ENCODE measurements around the gene NFU1.
"Not testable (repeated sequence)": the region's sequence is repeated elsewhere in the genome, so short reads cannot be mapped to it uniquely, and the experiment has no call there.

NFU1 gene

GRCh38 chr2:69380072-69380917 lies 56.9 kb downstream of the NFU1 start:
- H3K9me3 ChIP-seq (ENCODE audit: control insufficient read depth in 2 of 2, low read length in 2 of 2), result no peaks in the 10 kb centered on the region
- no peak overlapping the region for H3K9ac ChIP-seq (ENCODE audit: low read length in 2 of 2)
- no peaks in the 10 kb centered on the region for H3K36me3 ChIP-seq (ENCODE audit: control insufficient read depth in 2 of 2, insufficient read depth in 2 of 2, low read length in 2 of 2)
- H3K27ac ChIP-seq (ENCODE audit: low read length), result no peak overlapping the region
- H3K4me1 ChIP-seq (ENCODE audit: control insufficient read depth, insufficient read depth, low read length), result no peaks in the 10 kb centered on the region
- H3K27me3 ChIP-seq (ENCODE audit: control insufficient read depth in 1 of 2, insufficient read depth in 2 of 2, low read length in 2 of 2), result no peaks in the 10 kb centered on the region
- H3K4me3 ChIP-seq (ENCODE audit: low read length in 2 of 2), result no peak overlapping the region

- Histone ChIP-seq H3K27me3 (ENCODE audit: control insufficient read depth in 1 of 2, insufficient read depth in 2 of 2, low read length in 2 of 2) (no peaks in the 10 kb centered on the region), H3K4me1 (ENCODE audit: control insufficient read depth, insufficient read depth, low read length) (no peaks in the 10 kb centered on the region), H3K4me3 (ENCODE audit: low read length in 2 of 2) (no peak overlapping the region), H3K36me3 (ENCODE audit: control insufficient read depth in 2 of 2, insufficient read depth in 2 of 2, low read length in 2 of 2) (peaks cover 0 to 8% of the 10 kb centered on the region in 2 donors), H3K9me3 (ENCODE audit: control insufficient read depth in 2 of 2, low read length in 2 of 2) (no peaks in the 10 kb centered on the region), H3K9ac (ENCODE audit: low read length in 2 of 2) (no peak overlapping the region), H3K27ac (ENCODE audit: low read length) (no peak overlapping the region)
Measured at GRCh38 chr2:69376403-69376802, 60.8 kb downstream of the NFU1 start.

- Histone ChIP-seq H3K4me1 (ENCODE audit: control insufficient read depth, insufficient read depth, low read length) (no peaks in the 10 kb centered on the region), H3K27me3 (ENCODE audit: control insufficient read depth in 1 of 2, insufficient read depth in 2 of 2, low read length in 2 of 2) (no peaks in the 10 kb centered on the region), H3K9me3 (ENCODE audit: control insufficient read depth in 2 of 2, low read length in 2 of 2) (no peaks in the 10 kb centered on the region), H3K9ac (ENCODE audit: low read length in 2 of 2) (no peak overlapping the region), H3K36me3 (ENCODE audit: control insufficient read depth in 2 of 2, insufficient read depth in 2 of 2, low read length in 2 of 2) (peaks cover 0 to 8% of the 10 kb centered on the region in 2 donors), H3K4me3 (ENCODE audit: low read length in 2 of 2) (no peak overlapping the region), H3K27ac (ENCODE audit: low read length) (no peak overlapping the region)
Measured at GRCh38 chr2:69375494-69376353, 61.5 kb downstream of the NFU1 start.

- H3K36me3 ChIP-seq (ENCODE audit: control insufficient read depth in 2 of 2, insufficient read depth in 2 of 2, low read length in 2 of 2), result peaks cover 16 to 31% of the 10 kb centered on the region in 2 donors
- no peak overlapping the region for H3K9ac ChIP-seq (ENCODE audit: low read length in 2 of 2)
Measured at GRCh38 chr2:69372767-69373166, 64.5 kb downstream of the NFU1 start.

GRCh38 chr2:69369802-69370201 lies 67.4 kb downstream of the NFU1 start:
- no peak overlapping the region for H3K9ac ChIP-seq (ENCODE audit: low read length in 2 of 2)
- peaks cover 18 to 35% of the 10 kb centered on the region in 2 donors for H3K36me3 ChIP-seq (ENCODE audit: control insufficient read depth in 2 of 2, insufficient read depth in 2 of 2, low read length in 2 of 2)
- no peaks in the 10 kb centered on the region for H3K27me3 ChIP-seq (ENCODE audit: control insufficient read depth in 1 of 2, insufficient read depth in 2 of 2, low read length in 2 of 2)
- no peaks in the 10 kb centered on the region for H3K4me1 ChIP-seq (ENCODE audit: control insufficient read depth, insufficient read depth, low read length)
- H3K4me3 ChIP-seq (ENCODE audit: low read length in 2 of 2), result no peak overlapping the region
- H3K9me3 ChIP-seq (ENCODE audit: control insufficient read depth in 2 of 2, low read length in 2 of 2), result no peaks in the 10 kb centered on the region
- H3K27ac ChIP-seq (ENCODE audit: low read length), result no peak overlapping the region

More at GRCh38 chr2:69372767-69373166, 64.5 kb downstream of the NFU1 start:
- Histone ChIP-seq H3K9me3 (ENCODE audit: control insufficient read depth in 2 of 2, low read length in 2 of 2) (no peaks in the 10 kb centered on the region), H3K4me1 (ENCODE audit: control insufficient read depth, insufficient read depth, low read length) (no peaks in the 10 kb centered on the region), H3K4me3 (ENCODE audit: low read length in 2 of 2) (no peak overlapping the region), H3K27me3 (ENCODE audit: control insufficient read depth in 1 of 2, insufficient read depth in 2 of 2, low read length in 2 of 2) (no peaks in the 10 kb centered on the region), H3K27ac (ENCODE audit: low read length) (no peak overlapping the region)

GRCh38 chr2:69368588-69368987 lies 68.6 kb downstream of the NFU1 start:
- H3K36me3 ChIP-seq (ENCODE audit: control insufficient read depth in 2 of 2, insufficient read depth in 2 of 2, low read length in 2 of 2), result peaks cover 21 to 35% of the 10 kb centered on the region in 2 donors
- no peak overlapping the region for H3K9ac ChIP-seq (ENCODE audit: low read length in 2 of 2)
- H3K9me3 ChIP-seq (ENCODE audit: control insufficient read depth in 2 of 2, low read length in 2 of 2), result no peaks in the 10 kb centered on the region
- no peak overlapping the region for H3K4me3 ChIP-seq (ENCODE audit: low read length in 2 of 2)
- H3K27ac ChIP-seq (ENCODE audit: low read length), result no peak overlapping the region
- no peaks in the 10 kb centered on the region for H3K4me1 ChIP-seq (ENCODE audit: control insufficient read depth, insufficient read depth, low read length)
- H3K27me3 ChIP-seq (ENCODE audit: control insufficient read depth in 1 of 2, insufficient read depth in 2 of 2, low read length in 2 of 2), result no peaks in the 10 kb centered on the region

GRCh38 chr2:69359371-69359770 lies 77.9 kb downstream of the NFU1 start:
- Histone ChIP-seq H3K4me1 (ENCODE audit: control insufficient read depth, insufficient read depth, low read length) (no peaks in the 10 kb centered on the region), H3K9ac (ENCODE audit: low read length in 2 of 2) (no peak overlapping the region), H3K27me3 (ENCODE audit: control insufficient read depth in 1 of 2, insufficient read depth in 2 of 2, low read length in 2 of 2) (no peaks in the 10 kb centered on the region), H3K9me3 (ENCODE audit: control insufficient read depth in 2 of 2, low read length in 2 of 2) (no peaks in the 10 kb centered on the region), H3K4me3 (ENCODE audit: low read length in 2 of 2) (no peak overlapping the region), H3K36me3 (ENCODE audit: control insufficient read depth in 2 of 2, insufficient read depth in 2 of 2, low read length in 2 of 2) (peaks cover 23 to 27% of the 10 kb centered on the region in 2 donors), H3K27ac (ENCODE audit: low read length) (no peak overlapping the region)

- Histone ChIP-seq H3K36me3 (ENCODE audit: control insufficient read depth in 2 of 2, insufficient read depth in 2 of 2, low read length in 2 of 2) (peaks cover 23 to 30% of the 10 kb centered on the region in 2 donors), H3K4me1 (ENCODE audit: control insufficient read depth, insufficient read depth, low read length) (no peaks in the 10 kb centered on the region), H3K27ac (ENCODE audit: low read length) (no peak overlapping the region), H3K27me3 (ENCODE audit: control insufficient read depth in 1 of 2, insufficient read depth in 2 of 2, low read length in 2 of 2) (no peaks in the 10 kb centered on the region), H3K9ac (ENCODE audit: low read length in 2 of 2) (no peak overlapping the region), H3K4me3 (ENCODE audit: low read length in 2 of 2) (no peak overlapping the region), H3K9me3 (ENCODE audit: control insufficient read depth in 2 of 2, low read length in 2 of 2) (no peaks in the 10 kb centered on the region)
Measured at GRCh38 chr2:69358914-69359313, 78.3 kb downstream of the NFU1 start.

GRCh38 chr2:69356471-69356870 lies 80.8 kb downstream of the NFU1 start:
- H3K4me1 ChIP-seq (ENCODE audit: control insufficient read depth, insufficient read depth, low read length), result no peaks in the 10 kb centered on the region
- no peak overlapping the region for H3K4me3 ChIP-seq (ENCODE audit: low read length in 2 of 2)
- no peak overlapping the region for H3K9ac ChIP-seq (ENCODE audit: low read length in 2 of 2)
- no peaks in the 10 kb centered on the region for H3K27me3 ChIP-seq (ENCODE audit: control insufficient read depth in 1 of 2, insufficient read depth in 2 of 2, low read length in 2 of 2)
- H3K9me3 ChIP-seq (ENCODE audit: control insufficient read depth in 2 of 2, low read length in 2 of 2), result no peaks in the 10 kb centered on the region
- peaks cover 17 to 21% of the 10 kb centered on the region in 2 donors for H3K36me3 ChIP-seq (ENCODE audit: control insufficient read depth in 2 of 2, insufficient read depth in 2 of 2, low read length in 2 of 2)
- no peak overlapping the region for H3K27ac ChIP-seq (ENCODE audit: low read length)

- not testable (repeated sequence) for H3K9me3 ChIP-seq (ENCODE audit: control insufficient read depth in 2 of 2, low read length in 2 of 2); H3K27ac ChIP-seq (ENCODE audit: low read length); H3K4me1 ChIP-seq (ENCODE audit: control insufficient read depth, insufficient read depth, low read length); H3K4me3 ChIP-seq (ENCODE audit: low read length in 2 of 2); H3K9ac ChIP-seq (ENCODE audit: low read length in 2 of 2); H3K27me3 ChIP-seq (ENCODE audit: control insufficient read depth in 1 of 2, insufficient read depth in 2 of 2, low read length in 2 of 2)
- peaks cover 17 to 18% of the 10 kb centered on the region in 2 donors for H3K36me3 ChIP-seq (ENCODE audit: control insufficient read depth in 2 of 2, insufficient read depth in 2 of 2, low read length in 2 of 2)
Measured at GRCh38 chr2:69354976-69355375, 82.3 kb downstream of the NFU1 start.
